SU-DHL-6 (cell line): ENCODE measurements around the gene VWDE.

Experiments
- H2AFZ ChIP-seq: fragments of 200-600 bp; sonication (generic); 2 replicates; pipeline ENCODE4 v1.6.1; 2014; ENCODE audit warnings: low read depth, mild to moderate bottlenecking, moderate library complexity, mixed read lengths, antibody characterized with exemption, low read length; ENCODE audit not compliant: severe bottlenecking
- H3F3A ChIP-seq: fragments of 200-600 bp; shearing (Covaris generic); 2 replicates; pipeline ENCODE4 v1.6.0; 2016; ENCODE audit warnings: antibody characterized with exemption, mild to moderate bottlenecking; ENCODE audit not compliant: insufficient read depth
- H3K27ac ChIP-seq: fragments of 200-600 bp; sonication (generic); 2 replicates; pipeline ENCODE4 v1.5.1; 2016; ENCODE audit warnings: low read depth, mild to moderate bottlenecking, low read length, moderate library complexity, mixed read lengths
- H3K27me3 ChIP-seq: fragments of 200-600 bp; sonication (generic), shearing (Covaris generic); 2 replicates; pipeline ENCODE4 v1.6.0; 2014; ENCODE audit warnings: mild to moderate bottlenecking, low read length
- H3K36me3 ChIP-seq: fragments of 200-600 bp; sonication (generic); 2 replicates; pipeline ENCODE4 v1.6.1; 2014; ENCODE audit warnings: mild to moderate bottlenecking, low read length, mixed read lengths
- H3K4me2 ChIP-seq: fragments of 300-600, 200-600 bp; shearing (Covaris generic), sonication (generic); 2 replicates; pipeline ENCODE4 v1.6.0; 2014; ENCODE audit warnings: low read length, low read depth, mild to moderate bottlenecking; ENCODE audit not compliant: poor library complexity, severe bottlenecking
- H3K4me3 ChIP-seq: fragments of 200-600 bp; sonication (generic); 2 replicates; pipeline ENCODE4 v1.5.1; 2014; ENCODE audit warnings: antibody characterized with exemption, low read length, mild to moderate bottlenecking, mixed read lengths; ENCODE audit not compliant: insufficient read depth, poor library complexity, severe bottlenecking
- H3K79me2 ChIP-seq: fragments of 200-600 bp; sonication (generic); 2 replicates; pipeline ENCODE4 v1.6.1; 2014; ENCODE audit warnings: mild to moderate bottlenecking, low read length, moderate library complexity; ENCODE audit not compliant: insufficient read depth
- H3K9ac ChIP-seq: fragments of 200-600 bp; sonication (generic); 2 replicates; pipeline ENCODE4 v1.7.0; 2014; ENCODE audit warnings: mild to moderate bottlenecking, low read length
- H3K9me2 ChIP-seq: fragments of 200-600 bp; sonication (generic); replicated peaks from 2 replicates; pipeline ENCODE4 v1.6.1; 2014; ENCODE audit warnings: low read length; ENCODE audit not compliant: insufficient read depth
- H3K9me3 ChIP-seq: fragments of 200-600 bp; sonication (generic); 2 replicates; pipeline ENCODE4 v1.6.1; 2014; ENCODE audit warnings: low read length, mixed read lengths; ENCODE audit not compliant: insufficient read depth
- H4K20me1 ChIP-seq: fragments of 200-600 bp; sonication (generic); 2 replicates; pipeline ENCODE4 v1.6.1; 2014; ENCODE audit warnings: low read depth, mild to moderate bottlenecking, antibody characterized with exemption, low read length, moderate library complexity, mixed read lengths
- CTCF ChIP-seq: fragments of 200-600 bp; sonication (generic); IDR thresholded peaks from one replicate; pipeline ENCODE4 v1.5.1; 2017; ENCODE audit warnings: antibody characterized with exemption, mild to moderate bottlenecking, low read length, moderate library complexity; ENCODE audit not compliant: insufficient read depth, poor library complexity, severe bottlenecking
- EZH2phosphoT487 ChIP-seq: fragments of 200-600 bp; sonication (generic), shearing (Covaris generic); conservative IDR thresholded peaks from 2 replicates; pipeline ENCODE4 v1.6.1; 2018; ENCODE audit warnings: mild to moderate bottlenecking, antibody characterized with exemption, low read length, moderate library complexity, mixed read lengths

The VWDE gene

GRCh38 chr7:12316925-12317324 lies 86.7 kb downstream of the VWDE start:
- 0 out of 2 replicates have a peak, but pooled peaks cover 2% of the 10 kb centered on the region for H4K20me1 ChIP-seq
- H3K4me3 ChIP-seq: no peak overlapping the region
- no peaks in the 10 kb centered on the region for H3F3A ChIP-seq
- no peaks in the 10 kb centered on the region for H3K9me2 ChIP-seq
- H3K4me2 ChIP-seq: no peak overlapping the region
- no peaks in the 10 kb centered on the region for H3K9me3 ChIP-seq
- no peak overlapping the region for H3K9ac ChIP-seq
- H3K79me2 ChIP-seq: no peaks in the 10 kb centered on the region
- H3K27ac ChIP-seq: no peak overlapping the region
- H2AFZ ChIP-seq: no peak overlapping the region
- no peaks in the 10 kb centered on the region for H3K36me3 ChIP-seq
- no peak for TF ChIP-seq EZH2phosphoT487
- TF ChIP-seq CTCF: no peak
- no peaks in the 10 kb centered on the region for H3K27me3 ChIP-seq

GRCh38 chr7:12315049-12315448 lies 88.6 kb downstream of the VWDE start:
- Histone ChIP-seq H3K36me3 (no peaks in the 10 kb centered on the region), H3F3A (no peaks in the 10 kb centered on the region), H3K4me2 (no peak overlapping the region), H3K27me3 (no peaks in the 10 kb centered on the region), H4K20me1 (no peaks in the 10 kb centered on the region), H3K9me3 (no peaks in the 10 kb centered on the region), H3K4me3 (no peak overlapping the region), H3K79me2 (no peaks in the 10 kb centered on the region), H2AFZ (no peak overlapping the region), H3K9ac (no peak overlapping the region), H3K9me2 (no peaks in the 10 kb centered on the region), H3K27ac (no peak overlapping the region)
- TF ChIP-seq EZH2phosphoT487: no peak
- no peak for TF ChIP-seq CTCF

- H3K9me3 ChIP-seq: no peaks in the 10 kb centered on the region
Observed at GRCh38 chr7:12314199-12314598, 89.5 kb downstream of the VWDE start.

More at GRCh38 chr7:12314199-12314598, 89.5 kb downstream of the VWDE start:
- H3K27ac ChIP-seq: no peak overlapping the region
- no peaks in the 10 kb centered on the region for H4K20me1 ChIP-seq
- no peak overlapping the region for H3K4me2 ChIP-seq
- H3K9me2 ChIP-seq: no peaks in the 10 kb centered on the region
- no peak for TF ChIP-seq CTCF
- TF ChIP-seq EZH2phosphoT487: no peak
- H3K36me3 ChIP-seq: no peaks in the 10 kb centered on the region
- no peak overlapping the region for H3K4me3 ChIP-seq
- no peak overlapping the region for H3K9ac ChIP-seq
- H3K79me2 ChIP-seq: no peaks in the 10 kb centered on the region
- H3K27me3 ChIP-seq: no peaks in the 10 kb centered on the region
- no peak overlapping the region for H2AFZ ChIP-seq
- H3F3A ChIP-seq: no peaks in the 10 kb centered on the region
